Measurements from ENCODE around the gene SRBD1. TPM values are rescaled to one million over a fixed set of nuclear protein-coding genes. Genes with fewer than 3 reads are reported as not detected.

SRBD1 gene
- total RNA-seq, 1 experiment from 2014 or later: 17.3 TPM

- intact Hi-C loops (cut with micrococcal nuclease): no loop called here
- ChIA-PET CTCF (no interaction called here), POLR2A (no interaction called here)
- Mint-ChIP-seq H3K4me1 (ENCODE audit: insufficient read depth, unreplicated experiment) (no peaks in the 10 kb centered on the region), H3K36me3 (ENCODE audit: insufficient read depth, unreplicated experiment) (peaks cover 10% of the 10 kb centered on the region), H3K27me3 (ENCODE audit: insufficient read depth, unreplicated experiment) (no peaks in the 10 kb centered on the region), H3K4me3 (ENCODE audit: unreplicated experiment) (no peak overlapping the region), H3K27ac (ENCODE audit: low read depth, unreplicated experiment) (no peak overlapping the region), H3K9me3 (ENCODE audit: unreplicated experiment) (no peaks in the 10 kb centered on the region)
- no TSS peak for BruUV-seq (replicated peaks)
- no peak for TF ChIP-seq CTCF (IDR thresholded peaks at IDR 0.05; ENCODE audit: unreplicated experiment)
- no peak for DNase-seq (ENCODE audit: unreplicated experiment)
Measured at GRCh38 chr2:45409677-45410076, 201.4 kb downstream of the SRBD1 start.

GRCh38 chr2:45406621-45407020 is 204.4 kb downstream of the SRBD1 start:
- Mint-ChIP-seq H3K36me3 (ENCODE audit: insufficient read depth, unreplicated experiment) (peaks cover 5% of the 10 kb centered on the region), H3K27me3 (ENCODE audit: insufficient read depth, unreplicated experiment) (no peaks in the 10 kb centered on the region), H3K4me3 (ENCODE audit: unreplicated experiment) (no peak overlapping the region), H3K4me1 (ENCODE audit: insufficient read depth, unreplicated experiment) (no peaks in the 10 kb centered on the region), H3K27ac (ENCODE audit: low read depth, unreplicated experiment) (no peak overlapping the region), H3K9me3 (ENCODE audit: unreplicated experiment) (no peaks in the 10 kb centered on the region)
- ChIA-PET CTCF (interaction anchor here (0.6 to 0.7 kb wide), 2 partner anchors 70 to 127 kb away, joined by 3 to 4 read pairs; no protein-coding TSS in a partner anchor), POLR2A (no interaction called here)
- peak; percentile 10 for DNase-seq (ENCODE audit: unreplicated experiment)
- TF ChIP-seq CTCF (IDR thresholded peaks at IDR 0.05; ENCODE audit: unreplicated experiment): no peak
- no TSS peak for BruUV-seq (replicated peaks)
- intact Hi-C loops (cut with micrococcal nuclease): no loop called here

DNA sequence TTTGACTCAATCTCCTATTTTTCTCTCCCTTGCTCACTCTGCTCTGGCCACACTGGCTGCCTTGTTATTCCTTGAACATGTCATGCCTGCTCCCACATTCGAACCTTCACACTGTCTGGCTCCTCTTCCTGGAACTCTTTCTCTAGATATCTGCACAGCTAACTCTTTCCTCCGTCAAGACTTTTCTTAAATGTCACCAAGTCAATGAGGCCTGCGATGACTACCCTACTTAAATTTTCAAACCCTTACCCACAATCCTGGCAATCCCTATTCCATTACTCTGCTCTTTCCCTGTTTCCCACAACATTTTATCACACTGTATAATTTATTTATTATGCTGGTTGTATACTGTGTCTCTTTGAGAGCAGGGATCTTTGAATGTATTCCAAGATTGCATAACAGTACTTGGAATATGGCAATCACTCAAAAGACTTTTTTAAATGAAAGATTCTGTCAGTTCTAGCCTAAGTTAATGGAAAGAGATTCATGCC is 206.2 kb downstream of the SRBD1 start:
- Mint-ChIP-seq H3K4me3 (ENCODE audit: unreplicated experiment) (no peak overlapping the region), H3K9me3 (ENCODE audit: unreplicated experiment) (no peaks in the 10 kb centered on the region), H3K27ac (ENCODE audit: low read depth, unreplicated experiment) (no peak overlapping the region), H3K4me1 (ENCODE audit: insufficient read depth, unreplicated experiment) (no peaks in the 10 kb centered on the region), H3K36me3 (ENCODE audit: insufficient read depth, unreplicated experiment) (no peaks in the 10 kb centered on the region), H3K27me3 (ENCODE audit: insufficient read depth, unreplicated experiment) (no peaks in the 10 kb centered on the region)
- no peak for DNase-seq (ENCODE audit: unreplicated experiment)
- POLR2A ChIA-PET: no interaction called here
- no TSS peak for BruUV-seq (replicated peaks)
- CTCF ChIA-PET: no interaction called here
- intact Hi-C loops (cut with micrococcal nuclease): no loop called here
- no peak for TF ChIP-seq CTCF (IDR thresholded peaks at IDR 0.05; ENCODE audit: unreplicated experiment)

- CTCF ChIA-PET: interaction anchor here (0.7 to 1.1 kb wide), 2 partner anchors 10 to 165 kb away, joined by 3 to 4 read pairs; no protein-coding TSS in a partner anchor
- H3K4me3 Mint-ChIP-seq (ENCODE audit: unreplicated experiment): no peak overlapping the region
Measured at GRCh38 chr2:45403036-45403435, 208.0 kb downstream of the SRBD1 start.

More at GRCh38 chr2:45403036-45403435, 208.0 kb downstream of the SRBD1 start:
- no TSS peak for BruUV-seq (replicated peaks)
- POLR2A ChIA-PET: no interaction called here
- intact Hi-C loops (cut with micrococcal nuclease): no loop called here
- H3K36me3 Mint-ChIP-seq (ENCODE audit: insufficient read depth, unreplicated experiment): no peaks in the 10 kb centered on the region
- no peak for TF ChIP-seq CTCF (IDR thresholded peaks at IDR 0.05; ENCODE audit: unreplicated experiment)
- H3K27ac Mint-ChIP-seq (ENCODE audit: low read depth, unreplicated experiment): no peak overlapping the region
- no peaks in the 10 kb centered on the region for H3K9me3 Mint-ChIP-seq (ENCODE audit: unreplicated experiment)
- H3K27me3 Mint-ChIP-seq (ENCODE audit: insufficient read depth, unreplicated experiment): no peaks in the 10 kb centered on the region
- no peaks in the 10 kb centered on the region for H3K4me1 Mint-ChIP-seq (ENCODE audit: insufficient read depth, unreplicated experiment)
- DNase-seq (ENCODE audit: unreplicated experiment): no peak

Measured in MCF 10A (cell line).